Stomach (tissue), 9 donors: ENCODE measurements around the gene CFI. TPM values are rescaled to one million over a fixed set of nuclear protein-coding genes. Genes with fewer than 3 reads are reported as not detected.

ENCODE experiments used
- DNase-seq, 2 donors: peaks; one replicate each; pipeline versions ENCODE4 v3.0.0 to v3.0.0-alpha.2; 2013 to 2019
- H3K27ac ChIP-seq, 5 donors: fragments of 200-600 bp in 4 of 5; sonication (generic) in 4 of 5; one replicate each; pipeline ENCODE4 v1.5.1; 2013 to 2019; ENCODE audit warnings: mild to moderate bottlenecking in 1 of 5, moderate library complexity in 1 of 5
- H3K27me3 ChIP-seq, 3 donors: fragments of 200-600 bp; sonication (generic); one replicate each; pipeline ENCODE4 v1.5.1; 2017 to 2019; ENCODE audit warnings: mixed run types in 1 of 3
- H3K36me3 ChIP-seq, 4 donors: fragments of 200-600 bp; sonication (generic); 1 replicate in 3 of 4; 2 replicates in 1 of 4; pipeline ENCODE4 v1.5.1; 2016 to 2019
- H3K4me1 ChIP-seq, 4 donors: fragments of 200-600 bp; sonication (generic); one replicate each; pipeline ENCODE4 v1.5.1; 2016 to 2019
- H3K4me3 ChIP-seq, 4 donors: fragments of 200-600 bp; sonication (generic) in 3 of 4; one replicate each; pipeline ENCODE4 v1.5.1; 2016 to 2019; ENCODE audit warnings: mild to moderate bottlenecking in 1 of 4
- H3K9me3 ChIP-seq, 4 donors: fragments of 200-600 bp; sonication (generic); one replicate each; pipeline ENCODE4 v1.5.1; 2016 to 2019
- CTCF ChIP-seq, 7 experiments: fragments of 450-650 bp in 4 of 7; fragments of 200-600 bp in 3 of 7; sonication (generic) in 3 of 7; IDR thresholded peaks; one replicate each; pipeline ENCODE4 v1.5.1; 2016 to 2019; ENCODE audit warnings: antibody characterized with exemption in 7 of 7, control low read depth in 2 of 7, mild to moderate bottlenecking in 1 of 7
- EP300 ChIP-seq: sonication (generic); formaldehyde crosslinking; IDR thresholded peaks from one replicate; pipeline ENCODE4 v1.6.1; 2017; ENCODE audit warnings: antibody characterized with exemption
- POLR2A ChIP-seq, 4 donors: fragments of 450-650 bp; IDR thresholded peaks; one replicate each; pipeline ENCODE4 v1.6.1; 2016; ENCODE audit warnings: antibody characterized with exemption in 4 of 4, control low read depth in 2 of 4, mild to moderate bottlenecking in 1 of 4, moderate library complexity in 1 of 4
- POLR2AphosphoS5 ChIP-seq, 3 donors: sonication (generic); formaldehyde crosslinking; IDR thresholded peaks; one replicate each; pipeline ENCODE4 v1.6.1; 2016; ENCODE audit warnings: antibody characterized with exemption in 3 of 3
- WGBS, 5 donors: extraction: QIAGEN DNeasy Blood & Tissue Kit in 3 of 5; methylation state at CpG; one replicate each; pipeline versions ENCODE4 v1.1.5 to v1.1.7; 2013 to 2018; 5-methylcytosine and 5-hydroxymethylcytosine counted together
- intact Hi-C: fragments of 100-400 bp; cut with DNase I; formaldehyde crosslinking; loops from one replicate; pipeline ENCODE4 v1.15.1; 2023; ENCODE audit warnings: low total_unique reads
- polyA plus RNA-seq, 3 donors: library from polyadenylated mRNA; stranded (reverse); fragments of 200-250 nt; gene quantifications; one replicate each; pipeline ENCODE4 v1.2.3, GENCODE V29; 2013
- total RNA-seq, 5 donors: library from RNA; depleted of rRNA; stranded (reverse); fragments of >200 nt; gene quantifications; one replicate each; pipeline versions ENCODE4 v1.1.0 to v1.2.3, GENCODE V29; 2014 to 2016
- donor health status: healthy with polysubstance abuse.
- donor health status: Bipolar disorder and iron deficiency.
- donor health status: healthy.

Gene CFI
- total and polyA plus RNA-seq, 8 donors, result 0.45 to 20.4 (median 7.7) TPM

DNA sequence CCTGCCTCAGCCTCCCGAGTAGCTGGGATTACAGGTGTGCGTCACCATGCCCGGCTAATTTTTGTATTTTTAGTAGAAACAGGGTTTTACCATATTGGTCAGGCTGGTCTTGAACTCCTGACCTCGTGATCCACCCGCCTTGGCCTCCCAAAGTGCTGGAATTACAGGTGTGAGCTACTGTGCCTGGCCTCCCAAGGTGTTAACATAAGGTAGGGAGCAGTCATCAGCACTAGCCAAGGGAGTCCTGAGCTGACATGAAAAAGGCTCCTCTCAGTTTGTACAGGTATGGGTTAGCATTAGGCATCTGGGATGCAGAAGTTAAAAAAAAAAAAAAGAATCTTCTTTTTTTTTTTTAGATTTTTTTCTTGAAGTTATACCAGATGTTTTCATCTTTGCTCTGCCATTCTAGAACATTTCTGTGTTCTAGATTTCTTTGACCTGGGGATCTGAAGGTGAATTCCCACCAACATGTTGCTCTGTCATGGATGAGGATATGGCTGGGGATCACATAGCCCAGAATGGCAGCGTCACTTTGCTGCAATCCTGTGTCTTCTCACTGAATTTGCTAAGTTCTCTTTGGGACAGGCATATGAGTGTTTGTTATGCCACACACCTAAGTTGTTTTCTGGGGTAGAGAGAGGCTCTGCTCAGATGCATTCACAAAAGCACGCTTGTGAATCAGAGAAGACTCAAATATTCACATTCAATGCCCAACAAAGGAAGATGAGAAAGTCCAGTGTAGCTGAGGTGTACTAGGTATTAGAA, 47.5 kb downstream of the CFI start:
- DNase-seq, result no peak
- Histone ChIP-seq H3K4me1 (no peaks in the 10 kb centered on the region), H3K36me3 (no peaks in the 10 kb centered on the region), H3K27ac (no peak overlapping the region), H3K9me3 (no peaks in the 10 kb centered on the region), H3K27me3 (no peaks in the 10 kb centered on the region), H3K4me3 (no peak overlapping the region)
- WGBS, 5 donors, result 80 to 88% (median 82%) methylated on average over 7 of the region's 7 CpGs
- TF ChIP-seq POLR2A (IDR thresholded peaks at IDR 0.05) (no peak), EP300 (no peak), CTCF (IDR thresholded peaks at IDR 0.05) (no peak), POLR2AphosphoS5 (IDR thresholded peaks at IDR 0.05) (no peak)
- intact Hi-C loops, result no loop called here

DNA sequence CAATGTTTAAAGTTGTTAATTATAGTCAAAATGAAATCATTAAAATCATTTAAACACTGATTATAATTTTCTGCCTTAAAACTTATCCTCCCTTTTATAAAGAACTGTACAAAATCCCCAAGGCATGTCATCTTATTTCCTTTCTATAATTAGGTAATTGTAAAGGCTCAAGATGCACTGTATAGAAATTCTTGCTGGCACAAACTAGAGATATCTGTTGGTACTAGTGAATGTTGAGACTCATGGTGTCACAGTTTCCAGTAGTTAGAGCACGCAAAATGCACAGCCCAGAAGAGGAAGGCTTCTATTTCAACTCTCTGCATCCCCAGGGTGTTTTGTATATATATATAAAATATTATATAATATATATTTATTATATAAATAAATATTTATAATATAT, 49.3 kb downstream of the CFI start:
- H3K4me3 ChIP-seq, result no peak overlapping the region
- H3K4me1 ChIP-seq, result no peaks in the 10 kb centered on the region
- intact Hi-C loops, result no loop called here
- DNase-seq, result no peak
- H3K27me3 ChIP-seq, result no peaks in the 10 kb centered on the region
- no peak overlapping the region for H3K27ac ChIP-seq
- WGBS, 5 donors, result 0 to 53% (median 0%) methylated on average over 1 of the region's 1 CpG
- TF ChIP-seq POLR2A (IDR thresholded peaks at IDR 0.05), result no peak
- no peak for TF ChIP-seq EP300
- no peak for TF ChIP-seq CTCF (IDR thresholded peaks at IDR 0.05)
- TF ChIP-seq POLR2AphosphoS5 (IDR thresholded peaks at IDR 0.05), result no peak
- H3K9me3 ChIP-seq, result no peaks in the 10 kb centered on the region
- H3K36me3 ChIP-seq, result no peaks in the 10 kb centered on the region

- Histone ChIP-seq H3K27ac (no peak overlapping the region), H3K36me3 (no peaks in the 10 kb centered on the region), H3K9me3 (no peaks in the 10 kb centered on the region), H3K27me3 (no peaks in the 10 kb centered on the region), H3K4me3 (no peak overlapping the region), H3K4me1 (no peaks in the 10 kb centered on the region)
- intact Hi-C loops, result no loop called here
- 82 to 87% (median 84%) methylated on average over 4 of the region's 4 CpGs for WGBS, 5 donors
- DNase-seq, result no peak
- TF ChIP-seq POLR2A (IDR thresholded peaks at IDR 0.05), result no peak
- TF ChIP-seq EP300, result no peak
- TF ChIP-seq POLR2AphosphoS5 (IDR thresholded peaks at IDR 0.05), result no peak
- TF ChIP-seq CTCF (IDR thresholded peaks at IDR 0.05), result no peak
Measured at GRCh38 chr4:109751852-109752251, 49.9 kb downstream of the CFI start.

- peaks cover 0 to 3% (median 0%) of the 10 kb centered on the region in 3 donors for H3K27me3 ChIP-seq
- intact Hi-C loops, result no loop called here
- no peak for TF ChIP-seq POLR2AphosphoS5 (IDR thresholded peaks at IDR 0.05)
- TF ChIP-seq EP300, result no peak
- TF ChIP-seq POLR2A (IDR thresholded peaks at IDR 0.05), result no peak
- no peak for TF ChIP-seq CTCF (IDR thresholded peaks at IDR 0.05)
- no peak for DNase-seq
- H3K4me1 ChIP-seq, result no peaks in the 10 kb centered on the region
- H3K4me3 ChIP-seq, result no peak overlapping the region
- no peaks in the 10 kb centered on the region for H3K36me3 ChIP-seq
- no peaks in the 10 kb centered on the region for H3K9me3 ChIP-seq
- no peak overlapping the region for H3K27ac ChIP-seq
- 87 to 93% (median 91%) methylated on average over 4 of the region's 4 CpGs for WGBS, 5 donors
Measured at GRCh38 chr4:109750652-109751244, 51.1 kb downstream of the CFI start.
